ENCODE results near the gene APLF.

DNA sequence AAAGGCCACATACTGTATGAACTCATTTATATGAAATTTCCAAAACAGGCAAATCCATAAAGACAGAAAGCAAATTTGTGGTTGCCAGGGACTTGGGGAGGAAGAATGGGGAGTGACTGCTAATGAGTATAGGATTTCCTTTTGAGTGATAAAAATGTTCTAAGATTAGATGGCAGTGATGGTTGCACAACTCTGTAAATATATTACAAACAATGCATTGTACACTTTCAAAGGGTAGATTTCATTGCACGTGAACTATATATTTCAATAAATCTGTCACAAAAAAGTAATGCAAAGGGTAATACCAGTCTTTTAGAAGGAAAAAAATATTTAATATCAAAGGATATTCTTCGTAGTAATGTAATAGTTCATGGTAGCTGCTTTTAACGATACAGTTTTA is 112.3 kb downstream of the APLF start:
- TF ChIP-seq POLR2A (IDR thresholded peaks at IDR 0.05) (no peak), EP300 (IDR thresholded peaks at IDR 0.05) (no peak)
- TF ChIP-seq, protein P1, sequence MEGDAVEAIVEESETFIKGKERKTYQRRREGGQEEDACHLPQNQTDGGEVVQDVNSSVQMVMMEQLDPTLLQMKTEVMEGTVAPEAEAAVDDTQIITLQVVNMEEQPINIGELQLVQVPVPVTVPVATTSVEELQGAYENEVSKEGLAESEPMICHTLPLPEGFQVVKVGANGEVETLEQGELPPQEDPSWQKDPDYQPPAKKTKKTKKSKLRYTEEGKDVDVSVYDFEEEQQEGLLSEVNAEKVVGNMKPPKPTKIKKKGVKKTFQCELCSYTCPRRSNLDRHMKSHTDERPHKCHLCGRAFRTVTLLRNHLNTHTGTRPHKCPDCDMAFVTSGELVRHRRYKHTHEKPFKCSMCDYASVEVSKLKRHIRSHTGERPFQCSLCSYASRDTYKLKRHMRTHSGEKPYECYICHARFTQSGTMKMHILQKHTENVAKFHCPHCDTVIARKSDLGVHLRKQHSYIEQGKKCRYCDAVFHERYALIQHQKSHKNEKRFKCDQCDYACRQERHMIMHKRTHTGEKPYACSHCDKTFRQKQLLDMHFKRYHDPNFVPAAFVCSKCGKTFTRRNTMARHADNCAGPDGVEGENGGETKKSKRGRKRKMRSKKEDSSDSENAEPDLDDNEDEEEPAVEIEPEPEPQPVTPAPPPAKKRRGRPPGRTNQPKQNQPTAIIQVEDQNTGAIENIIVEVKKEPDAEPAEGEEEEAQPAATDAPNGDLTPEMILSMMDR (IDR thresholded peaks at IDR 0.05): no peak

All from tibial nerve (tissue), 4 donors.